GM18517 (cell line): Measurements from ENCODE around the gene ARFRP1.

ENCODE experiments used
- ATAC-seq: cut with Tn5 transposase; IDR thresholded peaks from one replicate; pipeline ENCODE4 v1.9.1; 2021; ENCODE audit warnings: mild to moderate bottlenecking, moderate library complexity; ENCODE audit not compliant: unreplicated experiment

ARFRP1 gene

GRCh38 chr20:63744158-63744557, 36.4 kb upstream of the ARFRP1 start:
- no peak for ATAC-seq

DNA sequence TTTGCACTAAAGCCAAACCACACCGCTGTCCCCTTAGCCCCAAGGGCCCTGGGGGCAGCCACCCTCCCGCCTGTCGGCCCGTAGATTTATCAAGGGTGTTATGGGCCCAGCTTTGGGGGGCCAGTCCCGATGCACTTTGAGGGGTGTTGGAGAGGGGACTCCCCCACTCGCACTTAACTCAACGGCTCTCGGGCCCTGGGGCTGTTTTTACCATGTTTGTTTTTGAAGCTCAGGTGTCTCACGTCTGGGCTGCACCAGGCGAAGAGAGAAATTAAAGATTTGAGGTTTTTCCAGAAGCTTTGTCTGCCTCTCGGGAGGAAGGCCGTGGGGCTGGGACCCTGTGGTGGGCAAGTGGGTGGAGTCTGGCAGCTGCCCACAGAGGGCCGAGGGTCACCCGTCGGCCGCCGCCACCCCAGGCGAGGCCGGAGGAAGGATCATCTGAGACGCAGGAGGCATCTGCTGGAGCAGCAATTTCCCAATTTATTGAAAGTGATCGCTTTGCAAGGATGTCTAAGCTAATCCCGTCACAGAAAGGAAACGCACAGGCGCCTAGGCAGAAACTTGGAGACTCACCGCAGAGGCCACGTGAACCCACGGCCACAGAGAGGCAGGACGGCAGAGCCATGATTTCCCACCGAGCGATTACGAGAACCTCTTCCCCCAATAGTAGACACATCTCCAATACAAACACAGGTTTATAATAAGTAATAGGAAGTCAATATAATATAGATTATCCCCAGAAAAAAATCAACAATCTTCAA, 35.6 kb upstream of the ARFRP1 start:
- ATAC-seq, result no peak

- no peak for ATAC-seq
Measured at GRCh38 chr20:63742381-63743024, 34.7 kb upstream of the ARFRP1 start.

GRCh38 chr20:63741676-63742380, 34.1 kb upstream of the ARFRP1 start:
- ATAC-seq, result no peak

- ATAC-seq, result no peak
Measured at GRCh38 chr20:63741354-63741675, 33.5 kb upstream of the ARFRP1 start.

- no peak for ATAC-seq
Measured at GRCh38 chr20:63740627-63741353, 33.0 kb upstream of the ARFRP1 start.

DNA sequence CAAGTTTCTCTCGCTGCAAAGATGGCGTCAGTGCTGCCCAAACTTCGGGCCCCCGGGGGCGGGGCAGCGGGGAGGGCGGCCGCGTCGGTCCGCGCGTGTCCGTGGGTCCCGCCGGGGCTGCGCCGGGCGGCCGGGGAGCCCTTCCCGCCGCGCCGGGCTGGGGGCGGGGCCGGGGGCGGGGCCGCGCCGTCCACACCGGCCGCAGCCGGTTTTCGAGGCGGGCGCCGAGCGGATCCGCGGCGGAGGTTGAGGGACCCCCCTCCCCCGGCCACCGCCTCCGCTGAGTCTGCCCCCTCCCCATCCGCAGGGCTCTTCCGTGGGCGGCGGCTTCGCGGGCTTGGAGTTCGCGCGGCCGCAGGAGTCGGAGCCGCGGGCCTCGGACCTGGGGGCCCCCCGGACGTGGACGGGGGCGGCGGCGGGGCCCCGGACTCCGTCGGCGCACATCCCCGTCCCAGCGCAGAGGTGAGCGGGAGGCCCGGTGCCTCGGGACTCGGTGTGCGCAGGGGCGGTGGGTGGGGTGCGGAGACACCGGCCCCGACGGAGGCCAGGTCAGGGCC, 32.4 kb upstream of the ARFRP1 start:
- ATAC-seq, result no peak

- no peak for ATAC-seq
Measured at GRCh38 chr20:63739130-63740069, 31.6 kb upstream of the ARFRP1 start, which contains the start of gene SLC2A4RG. Gene SLC2A4RG (plus strand): TSS chr20:63739776. CDS start chr20:63739913, 137 bp downstream.

- no peak for ATAC-seq
Measured at GRCh38 chr20:63738687-63739129, 30.9 kb upstream of the ARFRP1 start.

GRCh38 chr20:63737945-63738686, 30.3 kb upstream of the ARFRP1 start:
- no peak for ATAC-seq

DNA sequence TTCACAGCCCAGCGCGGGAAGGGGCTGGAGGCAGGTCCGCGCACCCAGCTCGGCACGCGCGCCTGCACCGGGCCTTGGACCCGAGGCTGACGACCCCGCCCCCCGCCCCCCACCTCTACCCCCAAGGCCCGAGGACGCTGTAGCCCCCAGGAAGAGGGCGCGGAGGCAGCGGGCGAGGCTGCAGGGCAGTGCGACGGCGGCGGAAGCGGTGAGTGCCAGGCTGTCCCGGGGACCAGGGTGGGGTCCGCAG, 29.8 kb upstream of the ARFRP1 start:
- no peak for ATAC-seq

DNA sequence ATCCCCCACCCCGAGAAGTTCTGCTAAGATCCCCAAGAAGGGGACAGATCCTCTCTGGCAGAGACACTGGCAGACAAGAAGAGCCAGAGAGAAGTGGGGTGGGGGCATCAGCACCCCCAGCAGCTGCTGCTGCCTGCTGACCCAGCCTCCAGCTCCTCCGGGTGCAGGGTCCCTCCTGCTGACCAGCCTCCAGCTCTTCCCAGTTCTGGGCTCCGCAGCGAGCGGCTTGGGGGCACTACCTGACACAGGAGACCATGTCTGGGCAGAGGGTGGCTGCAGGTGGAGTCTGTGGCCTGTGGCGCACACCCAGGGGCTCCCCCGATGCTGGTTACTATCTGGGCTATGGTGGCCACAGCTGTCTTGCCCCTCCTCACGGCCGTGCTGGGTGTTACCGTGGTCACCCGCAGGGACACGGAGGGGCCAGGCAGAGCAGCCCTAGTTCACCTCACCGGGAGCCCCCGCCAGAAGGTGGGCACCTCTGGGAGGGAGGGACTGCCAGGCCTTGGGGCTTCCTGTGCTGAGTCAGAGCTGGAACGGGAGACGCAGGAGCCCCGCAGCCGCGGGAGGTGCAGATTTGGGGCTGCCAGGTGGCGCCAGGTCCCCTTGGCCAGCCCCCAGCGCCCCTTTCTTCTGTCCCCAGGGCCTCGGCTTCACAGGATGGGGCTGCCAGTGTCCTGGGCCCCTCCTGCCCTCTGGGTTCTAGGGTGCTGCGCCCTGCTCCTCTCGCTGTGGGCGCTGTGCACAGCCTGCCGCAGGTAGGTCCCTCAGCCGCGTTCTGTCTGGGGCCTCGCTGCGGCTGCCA, 29.3 kb upstream of the ARFRP1 start:
- no peak for ATAC-seq

- no peak for ATAC-seq
Measured at GRCh38 chr20:63735859-63736718, 28.3 kb upstream of the ARFRP1 start, which contains the start of gene LIME1. Gene LIME1 (plus strand): TSS chr20:63736664. CDS start chr20:63737550, 886 bp downstream.

DNA sequence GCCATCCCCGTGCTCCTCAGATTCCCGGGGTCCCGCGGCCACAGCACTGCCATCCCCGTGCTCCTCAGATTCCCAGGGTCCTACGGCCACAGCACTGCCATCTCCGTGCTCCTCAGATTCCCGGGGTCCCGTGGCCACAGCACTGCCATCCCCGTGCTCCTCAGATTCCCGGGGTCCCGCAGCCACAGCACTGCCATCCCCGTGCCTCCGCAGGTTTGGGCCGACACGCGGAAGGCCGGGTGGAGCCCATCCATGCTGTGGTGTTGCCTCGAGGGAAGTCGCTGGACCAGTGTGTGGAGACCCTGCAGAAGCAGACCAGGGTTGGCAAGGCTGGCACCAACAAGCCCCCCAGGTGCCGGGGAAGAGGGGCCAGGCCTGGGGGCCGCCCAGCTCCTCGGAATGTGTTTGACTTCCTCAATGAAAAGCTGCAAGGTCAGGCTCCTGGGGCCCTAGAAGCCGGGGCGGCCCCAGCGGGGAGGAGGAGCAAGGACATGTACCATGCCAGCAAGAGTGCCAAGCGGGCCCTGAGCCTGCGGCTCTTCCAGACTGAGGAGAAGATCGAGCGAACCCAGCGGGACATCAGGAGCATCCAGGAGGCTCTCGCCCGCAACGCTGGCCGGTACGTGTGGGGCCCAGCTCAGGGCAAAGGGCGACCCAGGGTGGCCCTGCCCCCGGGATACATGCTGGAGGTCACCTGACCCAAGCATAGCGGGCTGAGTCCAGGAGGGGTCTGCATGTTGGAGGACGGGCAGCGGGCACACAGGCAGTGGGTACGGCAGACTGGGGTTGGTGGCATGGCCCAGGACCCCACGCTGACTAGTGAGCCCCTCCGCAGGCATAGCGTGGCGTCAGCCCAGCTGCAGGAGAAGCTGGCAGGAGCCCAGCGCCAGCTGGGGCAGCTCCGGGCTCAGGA, 27.4 kb upstream of the ARFRP1 start:
- no peak for ATAC-seq

DNA sequence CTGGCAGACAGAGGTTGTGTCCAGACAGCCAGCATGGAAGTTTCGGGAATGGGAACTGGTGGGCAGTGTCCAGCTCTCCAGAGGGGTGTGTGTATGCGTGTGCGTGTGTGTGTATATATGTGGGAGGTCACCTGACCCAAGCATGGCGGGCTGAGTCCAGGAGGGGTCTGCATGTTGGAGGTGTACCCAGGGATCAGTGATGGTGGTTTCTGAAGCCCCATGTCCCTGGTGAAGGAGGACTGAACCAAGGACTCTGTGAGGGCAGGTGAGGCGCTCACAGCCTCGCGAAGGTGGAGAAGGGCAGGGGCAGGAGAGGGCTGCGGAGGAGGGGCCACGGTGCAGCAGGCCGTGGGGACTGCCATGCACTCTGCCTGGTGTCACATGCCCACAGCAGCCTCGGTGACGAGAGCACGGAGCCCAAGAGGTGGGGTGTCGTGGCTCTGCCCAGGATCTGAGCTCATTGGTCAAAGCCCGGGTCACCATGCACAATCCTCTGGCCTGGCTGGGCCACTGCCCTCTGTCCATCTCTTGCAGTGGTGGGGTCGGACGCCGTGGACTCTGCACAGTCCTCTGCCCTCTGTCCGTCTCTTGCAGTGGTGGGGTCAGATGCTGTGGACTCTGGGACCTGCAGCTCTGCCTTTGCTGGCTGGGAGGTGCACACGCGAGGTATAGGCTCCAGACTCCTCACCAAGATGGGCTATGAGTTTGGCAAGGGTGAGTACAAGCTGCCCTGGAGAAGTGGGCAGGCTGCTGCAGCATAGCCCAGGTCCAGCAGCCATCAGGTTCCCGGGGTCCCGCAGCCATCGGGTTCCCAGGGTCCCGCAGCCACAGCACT, 26.6 kb upstream of the ARFRP1 start:
- no peak for ATAC-seq
